ENCODE data around the gene GRIK1. TPM values are rescaled to one million over a fixed set of nuclear protein-coding genes. Genes with fewer than 3 reads are reported as not detected.

Gene GRIK1
- total and polyA plus RNA-seq, 2 donors (not counting 1 experiment from before 2014, with no cell fraction given) = not detected

GRCh38 chr21:29875036-29875716 lies 64.6 kb downstream of the GRIK1 start:
- Histone ChIP-seq H4K20me1 (ENCODE audit: control insufficient read depth, insufficient read depth, low read length, poor library complexity, severe bottlenecking) (no peaks in the 10 kb centered on the region), H2AFZ (ENCODE audit: insufficient read depth, low read depth, low read length, poor library complexity, severe bottlenecking) (no peak overlapping the region), H3K27me3 (replicated peaks in 1 of 4; ENCODE audit: control extremely low read depth in 1 of 4, control insufficient read depth in 3 of 4, insufficient read depth in 4 of 4, low read length in 3 of 4) (no peaks in the 10 kb centered on the region), H3K4me2 (replicated peaks; ENCODE audit: low read depth, low read length, poor library complexity, severe bottlenecking) (no peak overlapping the region), H3K4me1 (ENCODE audit: control insufficient read depth in 2 of 2, insufficient read depth in 2 of 2, low read length in 2 of 2) (no peaks in the 10 kb centered on the region), H3K27ac (ENCODE audit: low read length in 2 of 2) (no peak overlapping the region), H3K4me3 (ENCODE audit: control extremely low read depth in 1 of 5, extremely low read depth in 1 of 5, insufficient read depth in 1 of 5, low read depth in 2 of 5, low read length in 4 of 5) (no peak overlapping the region), H3K79me2 (ENCODE audit: control insufficient read depth, insufficient read depth, low read length) (no peaks in the 10 kb centered on the region), H3K9me3 (ENCODE audit: control extremely low read depth in 1 of 3, control insufficient read depth in 2 of 3, insufficient read depth in 1 of 3, low read length in 2 of 3) (no peaks in the 10 kb centered on the region), H3K36me3 (replicated peaks in 1 of 2; ENCODE audit: control extremely low read depth in 1 of 2, control insufficient read depth in 1 of 2, extremely low read depth in 1 of 2, insufficient read depth in 2 of 2, low read length in 1 of 2) (no peaks in the 10 kb centered on the region), H3K9ac (ENCODE audit: low read length) (no peak overlapping the region)
- no peaks in the 10 kb centered on the region for H3K4me1 Mint-ChIP-seq
- DNase-seq = no peak
- no peak for ATAC-seq (ENCODE audit: low read depth)
- ChIA-PET POLR2A (no interaction called here), CTCF (no interaction called here)
- peaks cover 7% of the 10 kb centered on the region for H3K27me3 Mint-ChIP-seq
- H3K4me3 Mint-ChIP-seq = no peak overlapping the region
- 6% methylated on average over 2 of the region's 3 CpGs for WGBS (ENCODE audit: insufficient coverage)
- no peak for TF ChIP-seq EZH2 (IDR thresholded peaks at IDR 0.05; ENCODE audit: borderline replicate concordance, insufficient read depth, low read depth, low read length, poor library complexity, severe bottlenecking)
- TF ChIP-seq CTCF (IDR thresholded peaks at IDR 0.05) = no peak
- H3K27ac Mint-ChIP-seq = no peak overlapping the region
- H3K9me3 Mint-ChIP-seq (ENCODE audit: insufficient read depth) = no peaks in the 10 kb centered on the region
- intact Hi-C loops (cut with micrococcal nuclease) = no loop called here

- DNase-seq (no peak), ATAC-seq (ENCODE audit: low read depth) (no peak)
- H3K27ac Mint-ChIP-seq = no peak overlapping the region
- peaks cover 7% of the 10 kb centered on the region for H3K27me3 Mint-ChIP-seq
- no peak overlapping the region for H3K4me3 ChIP-seq (ENCODE audit: control extremely low read depth in 1 of 5, extremely low read depth in 1 of 5, insufficient read depth in 1 of 5, low read depth in 2 of 5, low read length in 4 of 5)
- no peak overlapping the region for H2AFZ ChIP-seq (ENCODE audit: insufficient read depth, low read depth, low read length, poor library complexity, severe bottlenecking)
- no peaks in the 10 kb centered on the region for H3K4me1 ChIP-seq (ENCODE audit: control insufficient read depth in 2 of 2, insufficient read depth in 2 of 2, low read length in 2 of 2)
- ChIA-PET POLR2A (no interaction called here), CTCF (no interaction called here)
- no peaks in the 10 kb centered on the region for H3K79me2 ChIP-seq (ENCODE audit: control insufficient read depth, insufficient read depth, low read length)
- H3K36me3 ChIP-seq (replicated peaks in 1 of 2; ENCODE audit: control extremely low read depth in 1 of 2, control insufficient read depth in 1 of 2, extremely low read depth in 1 of 2, insufficient read depth in 2 of 2, low read length in 1 of 2) = no peaks in the 10 kb centered on the region
- intact Hi-C loops (cut with micrococcal nuclease) = no loop called here
- no peaks in the 10 kb centered on the region for H3K9me3 ChIP-seq (ENCODE audit: control extremely low read depth in 1 of 3, control insufficient read depth in 2 of 3, insufficient read depth in 1 of 3, low read length in 2 of 3)
- no peak for TF ChIP-seq CTCF (IDR thresholded peaks at IDR 0.05)
- H4K20me1 ChIP-seq (ENCODE audit: control insufficient read depth, insufficient read depth, low read length, poor library complexity, severe bottlenecking) = no peaks in the 10 kb centered on the region
- H3K9me3 Mint-ChIP-seq (ENCODE audit: insufficient read depth) = no peaks in the 10 kb centered on the region
- 97% methylated on average over 8 of the region's 12 CpGs for WGBS (ENCODE audit: insufficient coverage)
- H3K4me1 Mint-ChIP-seq = no peaks in the 10 kb centered on the region
- no peak overlapping the region for H3K9ac ChIP-seq (ENCODE audit: low read length)
- H3K27me3 ChIP-seq (replicated peaks in 1 of 4; ENCODE audit: control extremely low read depth in 1 of 4, control insufficient read depth in 3 of 4, insufficient read depth in 4 of 4, low read length in 3 of 4) = no peaks in the 10 kb centered on the region
- H3K27ac ChIP-seq (ENCODE audit: low read length in 2 of 2) = no peak overlapping the region
- no peak overlapping the region for H3K4me2 ChIP-seq (replicated peaks; ENCODE audit: low read depth, low read length, poor library complexity, severe bottlenecking)
- no peak overlapping the region for H3K4me3 Mint-ChIP-seq
Observed at GRCh38 chr21:29873908-29874307, 65.9 kb downstream of the GRIK1 start.
